ENCODE data around the gene PAK1IP1.
"Not testable (repeated sequence)": the region's sequence is repeated elsewhere in the genome, so short reads cannot be mapped to it uniquely, and the experiment has no call there.

Gene PAK1IP1

GRCh38 chr6:10692965-10693538 lies 1.7 kb upstream of the PAK1IP1 start:
- no peak for DNase-seq (ENCODE audit: low read depth in 3 of 3, low spot score in 1 of 3)

GRCh38 chr6:10695086-10695657 lies 400 bp downstream of the PAK1IP1 start:
- no peak for DNase-seq (ENCODE audit: low read depth in 3 of 3, low spot score in 1 of 3)

- no peak for DNase-seq (ENCODE audit: low read depth in 3 of 3, low spot score in 1 of 3)
These were observed 1.9 kb downstream of the PAK1IP1 start for GRCh38 chr6:10696655-10697054.

GRCh38 chr6:10713962-10714361 lies 19.2 kb downstream of the PAK1IP1 start:
- DNase-seq (ENCODE audit: low read depth in 3 of 3, low spot score in 1 of 3), result no peak

- no peak for DNase-seq (ENCODE audit: low read depth in 3 of 3, low spot score in 1 of 3)
These were observed 24.7 kb downstream of the PAK1IP1 start for GRCh38 chr6:10719296-10719963.

- DNase-seq (ENCODE audit: low read depth in 3 of 3, low spot score in 1 of 3), result no peak
These were observed 25.1 kb downstream of the PAK1IP1 start for GRCh38 chr6:10719964-10720264.

- peak in 2 of 3 donors; percentile 29 to 38 for DNase-seq (ENCODE audit: low read depth in 3 of 3, low spot score in 1 of 3)
These were observed 25.6 kb downstream of the PAK1IP1 start for GRCh38 chr6:10720265-10720959.

- not testable (repeated sequence) for DNase-seq (ENCODE audit: low read depth in 3 of 3, low spot score in 1 of 3)
These were observed 26.4 kb downstream of the PAK1IP1 start for GRCh38 chr6:10720960-10721849.

GRCh38 chr6:10721850-10722569 lies 27.2 kb downstream of the PAK1IP1 start:
- no peak for DNase-seq (ENCODE audit: low read depth in 3 of 3, low spot score in 1 of 3)

GRCh38 chr6:10722570-10722819 lies 27.7 kb downstream of the PAK1IP1 start:
- no peak for DNase-seq (ENCODE audit: low read depth in 3 of 3, low spot score in 1 of 3)

GRCh38 chr6:10722820-10723566 lies 28.2 kb downstream of the PAK1IP1 start, which contains the start of gene TMEM14C:
Gene TMEM14C, plus strand, starts transcription at chr6:10723070. Its CDS starts 1,544 bp downstream, at chr6:10724614.
- peak; percentile 48 to 75 (median 68) for DNase-seq (ENCODE audit: low read depth in 3 of 3, low spot score in 1 of 3)

- DNase-seq (ENCODE audit: low read depth in 3 of 3, low spot score in 1 of 3), result no peak
These were observed 28.8 kb downstream of the PAK1IP1 start for GRCh38 chr6:10723567-10723881.

GRCh38 chr6:10725044-10725443 lies 30.3 kb downstream of the PAK1IP1 start:
- DNase-seq (ENCODE audit: low read depth in 3 of 3, low spot score in 1 of 3), result no peak

GRCh38 chr6:10725716-10726115 lies 30.9 kb downstream of the PAK1IP1 start:
- DNase-seq (ENCODE audit: low read depth in 3 of 3, low spot score in 1 of 3), result no peak

GRCh38 chr6:10730254-10730653 lies 35.5 kb downstream of the PAK1IP1 start:
- no peak for DNase-seq (ENCODE audit: low read depth in 3 of 3, low spot score in 1 of 3)

- DNase-seq (ENCODE audit: low read depth in 3 of 3, low spot score in 1 of 3), result no peak
These were observed 38.5 kb downstream of the PAK1IP1 start for GRCh38 chr6:10733151-10733715.

- DNase-seq (ENCODE audit: low read depth in 3 of 3, low spot score in 1 of 3), result no peak
These were observed 39.1 kb downstream of the PAK1IP1 start for GRCh38 chr6:10733863-10734262.

GRCh38 chr6:10736731-10737130 lies 42.0 kb downstream of the PAK1IP1 start:
- DNase-seq (ENCODE audit: low read depth in 3 of 3, low spot score in 1 of 3), result no peak

GRCh38 chr6:10740061-10740460 lies 45.3 kb downstream of the PAK1IP1 start:
- no peak for DNase-seq (ENCODE audit: low read depth in 3 of 3, low spot score in 1 of 3)

GRCh38 chr6:10741643-10742042 lies 46.9 kb downstream of the PAK1IP1 start:
- DNase-seq (ENCODE audit: low read depth in 3 of 3, low spot score in 1 of 3), result not testable (repeated sequence)
